Choroid plexus epithelial cell (primary cell): ENCODE data around the gene SP5.
A peak's percentile ranks its signal among the peaks of the same experiment; 100 is the strongest.

Experiments
- DNase-seq: peaks from one replicate; pipeline ENCODE4 v3.0.0-alpha.2; 2010; ENCODE audit warnings: low read depth
- H3K4me3 ChIP-seq: 2 replicates; pipeline ENCODE4 v1.5.1; 2011; ENCODE audit warnings: low read depth, mild to moderate bottlenecking, control low read depth, low read length, moderate library complexity
- TF ChIP-seq, protein P1 (sequence below): conservative IDR thresholded peaks from 2 replicates; pipeline ENCODE4 v1.5.1; 2011; ENCODE audit warnings: low read depth, mild to moderate bottlenecking, control low read depth, inconsistent platforms, low read length, moderate library complexity

SP5 gene

DNA sequence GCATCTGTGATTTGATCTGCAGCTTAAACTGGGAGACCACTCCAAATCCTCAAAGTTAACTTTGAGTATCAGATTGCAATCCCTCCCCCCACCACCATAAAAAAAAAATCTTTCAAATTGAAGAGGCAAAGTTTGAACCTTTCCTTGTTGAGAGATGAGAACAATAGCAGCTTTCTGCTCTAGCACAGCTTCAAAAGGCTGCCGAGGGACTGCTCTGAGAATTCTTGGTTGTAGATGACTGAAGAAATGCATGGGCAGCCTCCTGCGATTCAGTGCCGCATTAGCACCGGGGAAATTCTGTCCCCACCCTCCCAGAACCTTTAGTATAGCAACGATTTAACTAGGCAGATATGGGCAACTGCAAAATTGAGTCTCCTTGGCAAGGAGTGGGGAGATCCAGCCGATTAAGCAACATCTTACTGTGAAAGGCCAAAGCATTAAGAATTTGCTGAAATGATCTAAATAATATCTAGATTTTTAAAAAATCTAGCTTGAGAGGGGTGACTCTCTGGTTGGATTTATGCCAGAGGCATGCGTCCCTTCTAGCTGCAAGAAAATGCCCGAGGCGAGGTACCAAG lies 3.9 kb upstream of the SP5 start:
- no peak overlapping the region for H3K4me3 ChIP-seq
- TF ChIP-seq, protein P1, sequence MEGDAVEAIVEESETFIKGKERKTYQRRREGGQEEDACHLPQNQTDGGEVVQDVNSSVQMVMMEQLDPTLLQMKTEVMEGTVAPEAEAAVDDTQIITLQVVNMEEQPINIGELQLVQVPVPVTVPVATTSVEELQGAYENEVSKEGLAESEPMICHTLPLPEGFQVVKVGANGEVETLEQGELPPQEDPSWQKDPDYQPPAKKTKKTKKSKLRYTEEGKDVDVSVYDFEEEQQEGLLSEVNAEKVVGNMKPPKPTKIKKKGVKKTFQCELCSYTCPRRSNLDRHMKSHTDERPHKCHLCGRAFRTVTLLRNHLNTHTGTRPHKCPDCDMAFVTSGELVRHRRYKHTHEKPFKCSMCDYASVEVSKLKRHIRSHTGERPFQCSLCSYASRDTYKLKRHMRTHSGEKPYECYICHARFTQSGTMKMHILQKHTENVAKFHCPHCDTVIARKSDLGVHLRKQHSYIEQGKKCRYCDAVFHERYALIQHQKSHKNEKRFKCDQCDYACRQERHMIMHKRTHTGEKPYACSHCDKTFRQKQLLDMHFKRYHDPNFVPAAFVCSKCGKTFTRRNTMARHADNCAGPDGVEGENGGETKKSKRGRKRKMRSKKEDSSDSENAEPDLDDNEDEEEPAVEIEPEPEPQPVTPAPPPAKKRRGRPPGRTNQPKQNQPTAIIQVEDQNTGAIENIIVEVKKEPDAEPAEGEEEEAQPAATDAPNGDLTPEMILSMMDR: no peak
- no peak for DNase-seq

GRCh38 chr2:170711774-170712652 lies 3.1 kb upstream of the SP5 start:
- DNase-seq: no peak
- TF ChIP-seq, protein P1: no peak
- H3K4me3 ChIP-seq: no peak overlapping the region

GRCh38 chr2:170712653-170713542 lies 2.2 kb upstream of the SP5 start:
- TF ChIP-seq, protein P1: no peak
- no peak for DNase-seq
- H3K4me3 ChIP-seq: no peak overlapping the region

DNA sequence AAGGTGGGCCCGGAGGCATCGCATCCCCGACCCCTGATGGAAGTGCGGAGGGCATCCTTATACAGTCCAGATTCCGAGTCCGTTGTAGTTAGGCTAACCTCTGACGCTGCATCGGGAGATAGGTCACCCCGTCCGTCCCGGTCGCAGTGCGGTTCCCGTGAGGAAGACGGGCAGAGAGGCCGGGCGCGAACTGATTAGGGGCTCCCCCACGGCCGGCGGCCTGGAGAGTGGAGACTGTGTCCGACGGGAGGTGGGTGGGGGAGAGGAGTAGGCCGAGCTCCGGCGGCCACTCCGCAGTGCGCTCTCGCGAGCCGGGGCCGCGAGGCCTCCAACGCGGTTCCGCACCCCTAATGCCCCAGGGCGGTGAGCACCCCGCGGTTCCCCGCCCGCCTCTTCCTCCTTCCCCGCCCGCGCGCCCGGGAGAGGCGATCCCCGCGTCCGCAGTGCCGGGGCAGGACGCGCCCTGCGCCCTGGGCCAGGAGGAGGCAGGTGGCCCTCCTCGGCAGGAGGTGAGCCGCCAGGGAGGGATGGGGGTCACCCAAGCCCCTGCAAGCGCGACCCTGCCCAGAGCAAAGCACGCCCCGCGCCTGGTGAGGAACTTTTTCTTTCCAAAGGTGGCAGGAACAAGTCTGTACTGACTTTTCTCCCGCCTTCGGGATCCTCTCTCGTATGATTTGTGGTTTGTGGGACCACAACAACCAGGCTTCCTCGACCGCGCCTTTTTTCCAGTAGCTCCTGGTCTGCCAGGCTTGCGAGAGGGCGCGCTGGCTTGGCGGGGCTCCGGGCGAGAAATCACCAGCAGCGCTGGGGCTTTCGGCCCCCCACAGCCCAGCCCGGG lies 1.4 kb upstream of the SP5 start:
- no peak overlapping the region for H3K4me3 ChIP-seq
- DNase-seq: no peak
- TF ChIP-seq, protein P1: no peak

DNA sequence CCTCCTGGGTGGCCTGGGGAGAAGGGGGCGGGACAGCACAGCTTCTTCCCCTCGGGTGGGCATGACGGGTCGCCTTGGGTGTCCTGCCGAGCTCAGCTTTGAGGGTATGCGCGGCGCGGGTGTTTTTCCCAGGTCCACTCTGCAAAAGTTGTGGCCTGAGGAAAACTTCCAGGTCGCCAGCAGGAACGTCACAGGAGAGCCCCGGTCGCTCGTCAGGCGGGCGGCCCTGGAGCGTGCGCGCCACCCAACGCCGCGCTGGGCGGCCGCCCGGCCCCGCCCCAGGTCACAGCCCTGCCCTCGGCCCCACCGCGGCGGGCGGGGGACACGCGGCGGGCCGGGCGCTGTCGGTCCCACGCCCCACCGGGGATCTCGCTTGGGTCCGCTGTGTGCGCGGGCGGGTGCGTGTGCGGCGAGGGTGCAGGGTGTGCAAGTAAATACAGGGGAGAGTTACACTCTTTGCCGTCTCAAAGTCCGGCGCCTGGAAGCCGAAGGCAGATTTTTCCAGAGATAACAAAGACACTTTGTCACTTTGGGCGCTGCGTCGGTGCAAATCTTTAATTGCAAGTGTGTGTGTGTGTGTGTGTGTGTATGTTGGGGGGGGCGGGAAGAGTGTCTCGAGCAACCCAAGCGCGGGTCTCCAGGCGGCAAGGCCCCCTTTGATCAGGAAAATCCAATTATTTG lies 616 bp upstream of the SP5 start:
- no peak for DNase-seq
- peak overlapping the region; percentile 29 for H3K4me3 ChIP-seq

More for the DNA sequence above, 616 bp upstream of the SP5 start:
- TF ChIP-seq, protein P1: no peak
